PC-9 (cell line): ENCODE measurements around the gene ZNF516. TPM values are rescaled to one million over a fixed set of nuclear protein-coding genes. Genes with fewer than 3 reads are reported as not detected.

Experiments
- BruUV-seq: library from RNA; stranded (reverse); fragments of 400-500 nt; replicated peaks from 2 replicates; lab custom pipeline; 2021; lab: Mats Ljungman, UMichigan
- CTCF ChIA-PET: fragments of 300-600 bp; sonication (Branson Sonifier 250); formaldehyde crosslinking; loops from one replicate; lab custom pipeline; 2022; ENCODE audit warnings: antibody characterized with exemption; lab: Charles Lee
- POLR2A ChIA-PET: fragments of 300-600 bp; sonication (Branson Sonifier 250); formaldehyde crosslinking; loops from one replicate; lab custom pipeline; 2022; ENCODE audit warnings: antibody characterized with exemption; ENCODE audit not compliant: unreplicated experiment; lab: Charles Lee
- DNase-seq, 2 experiments: peaks; one replicate each; pipeline versions ENCODE4 v3.0.0 to v3.0.0-alpha.2; 2015 to 2022; ENCODE audit warnings: mixed read lengths in 1 of 2
- H2AFZ ChIP-seq: fragments of 200-600 bp; sonication (generic); 2 replicates; pipeline ENCODE4 v1.8.1; 2017; ENCODE audit warnings: antibody characterized with exemption
- H3F3A ChIP-seq: fragments of 200-600 bp; sonication (generic); 2 replicates; pipeline ENCODE4 v1.8.1; 2017; ENCODE audit warnings: antibody characterized with exemption, mild to moderate bottlenecking, low read depth; ENCODE audit not compliant: insufficient read depth
- H3K27ac ChIP-seq: fragments of 200-600 bp; sonication (generic); 2 replicates; pipeline ENCODE4 v1.6.1; 2016; ENCODE audit warnings: mixed run types
- H3K27me3 ChIP-seq: fragments of 200-600 bp; sonication (generic); 2 replicates; pipeline ENCODE4 v1.6.1; 2016; ENCODE audit warnings: low read depth, mixed run types; ENCODE audit not compliant: insufficient read depth
- H3K36me3 ChIP-seq: fragments of 200-600 bp; sonication (generic); 2 replicates; pipeline ENCODE4 v1.6.1; 2016; ENCODE audit warnings: low read depth, mixed run types
- H3K4me1 ChIP-seq: fragments of 200-600 bp; sonication (generic); replicated peaks from 2 replicates; pipeline ENCODE4 v1.6.1; 2016; ENCODE audit warnings: mixed run types; ENCODE audit not compliant: insufficient read depth
- H3K4me2 ChIP-seq: fragments of 200-600 bp; sonication (generic); 2 replicates; pipeline ENCODE4 v1.6.1; 2017; ENCODE audit warnings: mixed run types
- H3K4me3 ChIP-seq: fragments of 200-600 bp; sonication (generic); 2 replicates; pipeline ENCODE4 v1.6.1; 2016; ENCODE audit warnings: mixed run types
- H3K79me2 ChIP-seq: fragments of 200-600 bp; sonication (generic); 2 replicates; pipeline ENCODE4 v1.6.1; 2017; ENCODE audit warnings: low read depth, mixed run types
- H3K9me2 ChIP-seq: fragments of 200-600 bp; sonication (generic); 2 replicates; pipeline ENCODE4 v1.8.1; 2017; ENCODE audit warnings: mild to moderate bottlenecking; ENCODE audit not compliant: insufficient read depth
- H3K9me3 ChIP-seq: fragments of 200-600 bp; sonication (generic); 2 replicates; pipeline ENCODE4 v1.8.1; 2016; ENCODE audit warnings: low read depth; ENCODE audit not compliant: insufficient read depth
- H4K20me1 ChIP-seq: fragments of 200-600 bp; sonication (generic); 2 replicates; pipeline ENCODE4 v1.8.1; 2017; ENCODE audit not compliant: insufficient read depth
- CTCF ChIP-seq: fragments of 200-600 bp; sonication (generic); conservative IDR thresholded peaks from 2 replicates; pipeline ENCODE4 v1.6.1; 2017; ENCODE audit warnings: mixed run types, antibody characterized with exemption, mild to moderate bottlenecking, moderate library complexity
- EZH2 ChIP-seq: fragments of 200-600 bp; sonication (generic); IDR thresholded peaks from 2 replicates; pipeline ENCODE4 v1.8.0; 2017; ENCODE audit warnings: antibody characterized with exemption, low read depth
- intact Hi-C: fragments of 100-400 bp; cut with micrococcal nuclease; formaldehyde crosslinking; loops from one replicate; pipeline ENCODE4 v1.10.0; 2022; ENCODE audit not compliant: unreplicated experiment
- total RNA-seq: library from RNA; stranded (reverse); gene quantifications from 2 replicates; pipeline ENCODE4 v1.2.3, GENCODE V29; 2021

The ZNF516 gene
- total RNA-seq, 1 experiment from 2014 or later: 32.7 TPM

GRCh38 chr18:76357174-76357573, 137.9 kb downstream of the ZNF516 start:
- H3K27ac ChIP-seq: no peak overlapping the region
- ChIA-PET CTCF (interaction anchor here (0.5 kb wide), 1 partner anchor 320 kb away, joined by 5 read pairs; no protein-coding TSS in a partner anchor), POLR2A (no interaction called here)
- no peaks in the 10 kb centered on the region for H3K4me1 ChIP-seq
- H3K9me3 ChIP-seq: no peaks in the 10 kb centered on the region
- no peaks in the 10 kb centered on the region for H3K36me3 ChIP-seq
- H3K9me2 ChIP-seq: no peaks in the 10 kb centered on the region
- H2AFZ ChIP-seq: no peak overlapping the region
- intact Hi-C loops: no loop called here
- no TSS peak for BruUV-seq
- TF ChIP-seq EZH2 (no peak), CTCF (no peak)
- H3F3A ChIP-seq: peaks cover 5% of the 10 kb centered on the region
- DNase-seq: no peak
- H3K79me2 ChIP-seq: no peaks in the 10 kb centered on the region
- H3K4me3 ChIP-seq: no peak overlapping the region
- no peaks in the 10 kb centered on the region for H3K27me3 ChIP-seq
- no peaks in the 10 kb centered on the region for H4K20me1 ChIP-seq
- H3K4me2 ChIP-seq: no peak overlapping the region

GRCh38 chr18:76356666-76357065, 138.4 kb downstream of the ZNF516 start:
- H3F3A ChIP-seq: peaks cover 5% of the 10 kb centered on the region
- ChIA-PET POLR2A (interaction anchor here (0.6 kb wide), 1 partner anchor 125 kb away, joined by 7 read pairs; no protein-coding TSS in a partner anchor), CTCF (interaction anchor here (0.5 kb wide), 1 partner anchor 321 kb away, joined by 5 read pairs; no protein-coding TSS in a partner anchor)
- TF ChIP-seq CTCF (no peak), EZH2 (no peak)
- no peak overlapping the region for H3K4me2 ChIP-seq
- H4K20me1 ChIP-seq: no peaks in the 10 kb centered on the region
- BruUV-seq: no TSS peak
- no peak overlapping the region for H3K4me3 ChIP-seq
- no peak overlapping the region for H2AFZ ChIP-seq
- H3K27ac ChIP-seq: no peak overlapping the region
- H3K9me3 ChIP-seq: no peaks in the 10 kb centered on the region
- no peaks in the 10 kb centered on the region for H3K4me1 ChIP-seq
- intact Hi-C loops: no loop called here
- no peaks in the 10 kb centered on the region for H3K9me2 ChIP-seq
- DNase-seq: no peak
- H3K36me3 ChIP-seq: no peaks in the 10 kb centered on the region
- no peaks in the 10 kb centered on the region for H3K27me3 ChIP-seq
- no peaks in the 10 kb centered on the region for H3K79me2 ChIP-seq

GRCh38 chr18:76354348-76354747, 140.7 kb downstream of the ZNF516 start:
- DNase-seq: no peak
- Histone ChIP-seq H3K79me2 (no peaks in the 10 kb centered on the region), H3F3A (peaks cover 5% of the 10 kb centered on the region), H3K9me2 (no peaks in the 10 kb centered on the region), H3K4me3 (no peak overlapping the region), H3K36me3 (no peaks in the 10 kb centered on the region), H3K9me3 (no peaks in the 10 kb centered on the region), H3K4me2 (no peak overlapping the region), H3K27ac (no peak overlapping the region), H3K27me3 (no peaks in the 10 kb centered on the region), H2AFZ (no peak overlapping the region), H4K20me1 (no peaks in the 10 kb centered on the region), H3K4me1 (no peaks in the 10 kb centered on the region)
- no TSS peak for BruUV-seq
- TF ChIP-seq EZH2: no peak
- TF ChIP-seq CTCF: no peak
- intact Hi-C loops: no loop called here
- CTCF ChIA-PET: no interaction called here
- POLR2A ChIA-PET: no interaction called here
